HG03097 (cell line): ENCODE results near the gene MGMT.

Experiments used
- ATAC-seq: cut with Tn5 transposase; IDR thresholded peaks from one replicate; pipeline ENCODE4 v1.9.1; 2021; ENCODE audit not compliant: unreplicated experiment, low FRiP score

MGMT gene

DNA sequence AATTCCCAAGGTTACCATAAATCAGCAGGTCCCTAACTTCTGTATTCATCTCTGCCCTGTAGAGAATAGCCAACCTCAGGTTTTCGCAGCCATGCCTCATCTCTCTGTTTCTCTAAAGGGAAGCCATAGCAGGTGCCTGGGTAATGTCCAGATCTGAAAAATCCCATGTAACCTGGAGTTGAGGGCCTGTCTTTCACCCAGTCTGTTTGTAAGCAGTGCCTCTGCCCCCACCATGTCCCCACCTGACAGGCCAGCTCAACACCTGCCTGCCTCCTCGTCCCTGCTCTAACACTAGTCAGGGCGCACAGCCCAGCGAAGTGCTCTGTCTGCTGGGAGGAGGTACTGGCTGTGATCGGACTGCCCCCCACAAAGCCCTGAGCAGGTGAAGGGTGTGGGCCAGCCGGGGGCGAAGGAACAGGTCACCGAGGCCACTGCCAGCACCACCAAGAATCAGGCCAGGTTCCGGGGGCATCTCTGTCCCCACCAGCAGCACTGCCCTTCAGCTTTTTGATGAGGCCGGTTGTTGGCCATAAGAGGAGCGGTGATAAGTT is 210.4 kb downstream of the MGMT start:
- ATAC-seq: no peak

DNA sequence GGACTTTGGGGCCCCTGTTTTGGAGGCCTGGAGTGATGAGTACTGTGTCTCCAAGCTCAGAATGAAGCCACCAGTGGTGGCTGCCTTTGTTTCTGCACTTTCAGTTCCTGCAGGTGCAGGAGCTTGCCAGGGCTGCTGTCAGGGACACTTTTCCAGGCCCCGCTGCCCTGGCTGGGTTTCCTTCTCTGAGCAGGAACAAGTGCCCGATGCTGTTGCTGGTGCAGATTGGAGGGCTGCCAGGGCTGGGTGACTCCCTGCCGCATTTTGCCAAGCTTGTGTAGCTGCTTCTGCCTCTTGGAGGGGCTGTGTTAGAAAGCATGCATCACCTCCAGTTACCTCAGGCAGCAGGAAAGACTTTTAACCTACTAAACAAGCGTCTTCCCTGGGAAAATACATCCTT is 211.1 kb downstream of the MGMT start:
- no peak for ATAC-seq

DNA sequence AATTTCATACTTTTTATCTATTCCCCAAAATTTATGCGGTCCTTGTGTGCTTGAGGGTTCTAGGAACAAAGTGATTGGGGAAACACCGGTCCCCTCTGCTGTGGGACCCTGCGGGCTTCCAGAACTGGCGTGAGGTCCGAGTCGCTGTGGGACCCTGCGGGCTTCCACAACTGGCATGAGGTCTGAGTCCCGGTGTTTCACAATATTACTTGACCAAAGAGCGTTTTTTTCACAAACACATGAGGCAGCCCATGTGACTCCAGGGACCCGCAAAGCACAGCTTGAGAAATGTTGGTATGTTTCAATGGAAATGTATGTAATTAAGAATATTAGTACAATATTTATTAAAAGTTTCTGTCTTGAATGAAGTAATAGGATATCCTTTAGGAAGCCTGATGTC is 212.2 kb downstream of the MGMT start:
- no peak for ATAC-seq

DNA sequence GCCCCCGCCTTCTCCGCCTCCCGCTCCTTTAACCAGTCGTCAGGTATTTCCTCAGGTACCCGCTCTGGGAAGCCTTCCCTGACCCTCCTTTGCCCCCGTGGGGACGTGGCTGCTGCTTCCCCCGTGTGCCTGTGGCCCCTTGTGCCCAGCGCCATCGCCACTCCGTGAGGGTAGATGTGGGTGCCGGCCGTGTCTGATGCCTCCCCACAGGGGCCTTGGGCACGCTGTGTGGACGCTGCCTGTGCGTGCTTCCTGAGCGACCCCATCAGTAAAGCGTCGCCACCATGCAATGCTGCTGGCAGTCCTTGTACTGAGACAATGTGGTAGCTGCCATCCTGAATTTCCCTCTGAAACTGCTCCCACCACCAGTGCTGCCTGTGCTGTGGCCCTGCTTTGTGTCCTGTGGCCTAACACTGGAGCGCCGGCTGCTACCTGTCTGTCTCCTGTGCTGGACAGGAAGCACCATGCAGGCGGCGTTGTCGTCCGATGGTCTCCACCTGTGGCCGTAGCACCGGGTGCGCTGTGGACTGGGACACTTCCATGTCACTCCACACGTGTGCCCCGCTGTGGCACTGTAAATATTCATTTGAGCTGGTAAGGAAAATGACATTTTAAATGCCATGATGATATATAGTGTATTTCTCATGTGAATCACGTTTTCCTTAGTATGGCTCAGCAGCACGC is 213.8 kb downstream of the MGMT start:
- ATAC-seq: no peak

DNA sequence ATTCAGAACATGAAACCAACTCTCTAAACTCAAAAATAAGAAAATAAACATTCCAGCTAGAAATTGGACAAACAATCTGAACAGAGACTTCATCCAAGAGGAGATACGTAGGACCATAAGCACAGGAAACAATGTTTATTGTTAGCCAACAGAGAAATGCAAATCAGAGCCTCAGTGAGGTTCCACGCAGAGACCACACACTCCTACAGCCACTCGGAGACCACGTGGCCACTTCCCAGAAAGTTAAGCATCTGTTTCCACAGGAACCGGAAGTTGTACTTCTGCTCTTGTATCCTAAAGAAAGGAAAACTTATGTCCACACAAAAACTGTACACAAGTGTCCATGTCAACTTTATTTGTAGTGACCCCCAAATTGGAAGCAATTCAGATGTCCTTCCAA is 214.8 kb downstream of the MGMT start:
- no peak for ATAC-seq

DNA sequence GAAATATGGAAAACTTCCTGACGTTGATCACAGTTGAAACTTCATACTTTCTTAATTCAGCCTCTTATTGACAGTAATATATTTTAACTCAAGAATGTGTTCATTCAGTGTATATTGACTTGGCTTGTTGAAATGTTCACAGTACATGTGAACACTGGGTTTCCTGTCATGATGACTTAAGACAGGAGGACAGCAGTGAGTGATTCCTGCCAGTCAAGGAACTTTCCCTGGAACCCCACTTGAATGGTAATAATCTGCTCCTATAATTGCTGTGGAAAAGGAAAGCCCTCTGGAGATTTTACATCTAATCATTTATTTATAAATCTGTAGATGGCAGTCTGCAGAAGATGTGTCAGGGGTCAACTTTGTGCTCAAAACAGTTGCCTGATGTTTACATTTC is 216.5 kb downstream of the MGMT start:
- no peak for ATAC-seq

DNA sequence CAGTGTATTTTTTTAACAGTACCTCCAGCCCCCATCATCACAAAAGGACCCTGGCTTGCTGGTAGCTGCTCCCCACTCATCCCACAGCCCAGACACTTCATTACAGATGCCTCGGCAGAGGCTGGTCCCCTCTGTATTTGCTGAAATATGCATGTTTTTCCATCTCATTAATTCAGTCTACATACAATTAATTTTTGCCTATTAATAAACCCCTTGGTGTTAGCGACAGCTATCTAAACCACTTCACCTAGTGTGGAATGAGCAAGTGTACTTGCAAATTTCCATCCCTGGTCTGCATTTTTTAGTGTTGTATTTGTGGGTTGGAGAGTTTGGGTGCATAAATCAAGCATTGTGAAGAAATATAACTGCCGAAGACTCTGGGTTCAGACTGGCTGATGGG is 216.9 kb downstream of the MGMT start:
- no peak for ATAC-seq

DNA sequence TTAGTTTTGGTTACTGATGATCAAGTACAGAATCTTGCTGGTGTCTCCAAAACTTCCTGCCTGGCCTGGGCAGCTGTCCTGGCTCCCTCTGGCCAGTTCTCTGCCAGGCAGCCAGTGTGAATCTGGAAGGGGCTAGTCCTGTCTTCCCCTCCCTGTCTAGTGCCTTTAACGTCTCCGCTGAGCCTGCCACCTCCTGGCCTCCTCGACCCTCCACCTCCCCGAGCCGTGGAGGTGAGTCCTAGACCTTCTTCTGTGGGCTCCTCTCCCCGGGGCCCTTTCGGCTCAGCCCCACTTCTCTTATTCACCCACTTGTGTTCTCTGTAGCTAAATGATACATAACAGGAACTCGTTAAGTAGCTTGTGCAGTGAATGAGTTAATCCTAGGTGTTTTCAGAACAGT is 218.2 kb downstream of the MGMT start:
- ATAC-seq: no peak

DNA sequence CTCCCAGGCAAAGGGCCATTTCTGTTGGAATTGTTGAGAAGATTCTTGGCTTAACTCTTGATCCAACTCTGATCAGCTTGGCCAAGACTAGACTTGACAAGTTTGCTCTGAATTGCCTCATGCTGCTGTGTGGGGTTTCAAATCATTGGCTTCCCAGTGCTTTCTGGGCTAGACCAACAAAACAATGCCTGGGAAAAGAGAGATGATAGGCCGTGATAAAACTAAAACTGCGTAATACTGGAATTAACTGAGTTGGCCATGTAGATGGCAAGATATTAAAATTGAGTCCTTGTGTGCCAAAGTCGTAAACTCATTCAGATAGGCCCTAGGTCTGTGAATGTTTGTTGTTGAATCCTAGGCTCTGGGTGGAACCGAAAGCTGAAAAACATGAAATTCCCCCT is 222.6 kb downstream of the MGMT start:
- ATAC-seq: no peak

DNA sequence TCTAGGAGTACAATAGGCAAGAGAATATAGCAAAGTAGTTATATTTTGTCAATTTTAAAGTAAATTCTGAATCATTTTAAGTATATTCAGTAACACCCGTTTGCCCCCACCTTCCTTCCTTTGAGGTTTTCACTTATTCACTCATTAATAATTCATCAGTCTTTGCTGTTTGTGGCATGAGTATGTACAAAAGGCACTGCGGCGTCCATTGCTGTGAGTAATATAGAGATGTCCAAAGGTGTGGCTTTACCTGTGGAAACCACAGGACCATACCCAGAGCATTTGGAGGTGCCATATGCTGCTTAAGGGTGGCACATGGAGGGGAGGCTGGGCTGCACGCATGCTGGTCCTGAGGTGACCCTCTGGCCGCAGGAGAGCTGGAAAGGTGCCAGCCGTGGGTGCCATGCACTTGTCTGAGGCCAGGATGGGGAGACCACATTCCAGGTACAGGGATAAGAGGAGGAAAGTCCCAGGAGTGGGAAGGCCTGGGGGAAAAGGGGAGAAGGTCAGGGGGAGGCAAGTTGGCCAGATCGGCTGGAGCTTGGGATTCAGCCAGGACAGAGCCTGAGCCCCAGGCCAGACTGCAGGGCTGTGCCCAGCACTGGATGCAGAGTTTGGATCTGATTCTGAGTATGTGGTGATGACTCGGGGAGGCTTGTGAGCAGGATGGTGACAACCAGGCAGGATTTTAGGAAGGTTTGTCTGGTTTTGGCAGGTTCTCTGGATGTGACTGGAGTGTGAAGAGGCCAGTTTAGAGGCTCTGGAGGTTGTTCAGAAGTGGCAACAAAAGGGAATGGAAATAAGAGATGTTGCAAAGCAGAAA is 223.4 kb downstream of the MGMT start:
- ATAC-seq: no peak

DNA sequence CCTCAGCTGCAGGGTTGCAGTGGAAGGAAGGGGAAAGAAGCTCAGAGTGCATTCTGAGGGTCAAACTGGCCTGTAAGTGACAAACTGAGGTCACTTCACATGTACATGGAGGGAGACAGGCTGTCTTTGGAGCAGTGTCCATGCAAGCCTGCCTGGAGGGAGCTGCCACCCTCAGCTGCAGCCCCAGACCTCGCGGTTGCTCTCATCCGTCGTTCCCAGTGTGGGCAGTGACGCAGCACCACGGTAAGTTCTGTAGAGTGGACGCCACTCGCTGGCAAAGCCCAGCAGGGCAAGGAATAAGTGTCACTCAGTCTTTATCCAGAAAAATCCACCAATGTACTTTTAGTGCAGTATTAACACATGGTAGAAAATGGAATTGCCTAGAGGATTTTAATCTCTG is 225.7 kb downstream of the MGMT start:
- no peak for ATAC-seq

DNA sequence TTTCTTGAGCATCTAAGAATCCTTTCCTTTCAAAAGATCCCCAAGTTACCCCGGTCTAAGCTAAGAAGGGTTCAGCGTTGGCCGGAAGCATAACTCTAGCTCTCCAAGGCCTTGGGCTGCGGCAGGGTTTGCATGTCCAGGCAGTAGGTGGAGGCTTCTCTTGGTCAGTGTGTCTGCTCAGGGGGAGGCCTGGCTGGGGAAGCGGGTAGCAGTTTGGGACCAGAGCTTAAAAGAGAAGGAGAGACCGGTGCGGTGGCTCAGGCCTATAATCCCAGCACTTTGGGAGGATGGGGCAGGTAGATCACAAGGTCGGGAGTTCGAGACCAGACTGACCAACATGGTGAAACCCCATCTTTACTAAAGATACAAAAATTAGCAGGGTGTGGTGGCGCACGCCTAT is 226.3 kb downstream of the MGMT start:
- no peak for ATAC-seq

DNA sequence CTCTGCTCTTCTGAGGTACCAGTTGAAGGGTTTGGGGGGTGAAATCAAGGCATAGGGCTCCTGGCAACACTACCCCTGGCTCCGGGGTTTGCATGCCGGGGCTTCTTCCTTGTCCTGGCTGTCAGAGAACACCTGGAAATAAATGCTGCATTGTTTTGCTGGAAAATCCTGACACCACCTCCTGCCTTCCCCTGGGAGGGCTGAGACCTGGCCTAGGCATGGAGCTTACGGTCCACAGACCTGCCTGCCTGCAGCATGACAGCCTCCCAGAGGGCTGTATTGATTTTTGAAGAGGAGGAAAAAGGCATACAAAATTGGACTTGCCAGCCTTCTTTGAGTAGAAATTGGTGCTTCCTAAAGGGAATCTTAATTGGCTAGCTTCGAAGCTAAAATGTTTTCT is 227.1 kb downstream of the MGMT start:
- no peak for ATAC-seq

DNA sequence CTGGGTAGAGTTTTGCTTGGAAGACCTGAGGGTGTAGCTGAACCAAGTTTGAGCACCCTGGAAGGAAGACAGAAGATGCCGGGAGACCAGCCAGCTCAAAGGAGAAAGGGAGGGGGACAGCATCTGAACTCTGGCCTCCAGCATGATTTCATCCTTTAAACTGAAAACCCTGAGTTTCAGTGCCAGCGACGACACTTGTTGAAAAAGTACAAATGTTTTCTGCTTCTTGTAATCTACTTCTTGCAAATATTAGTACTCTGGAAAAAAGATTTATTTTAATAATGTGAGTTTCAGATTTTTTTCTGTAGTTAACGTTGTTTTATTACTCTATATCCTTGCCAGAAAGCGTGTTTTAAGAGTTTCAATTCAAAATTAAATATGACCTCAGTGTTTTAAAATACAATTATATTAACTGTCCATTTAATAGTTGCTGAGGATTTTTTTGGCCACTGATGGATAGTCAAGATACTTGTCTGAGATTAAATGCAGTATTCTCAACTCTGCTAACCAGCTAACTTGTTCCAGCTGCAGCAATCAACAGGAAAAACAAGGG is 227.7 kb downstream of the MGMT start:
- no peak for ATAC-seq

DNA sequence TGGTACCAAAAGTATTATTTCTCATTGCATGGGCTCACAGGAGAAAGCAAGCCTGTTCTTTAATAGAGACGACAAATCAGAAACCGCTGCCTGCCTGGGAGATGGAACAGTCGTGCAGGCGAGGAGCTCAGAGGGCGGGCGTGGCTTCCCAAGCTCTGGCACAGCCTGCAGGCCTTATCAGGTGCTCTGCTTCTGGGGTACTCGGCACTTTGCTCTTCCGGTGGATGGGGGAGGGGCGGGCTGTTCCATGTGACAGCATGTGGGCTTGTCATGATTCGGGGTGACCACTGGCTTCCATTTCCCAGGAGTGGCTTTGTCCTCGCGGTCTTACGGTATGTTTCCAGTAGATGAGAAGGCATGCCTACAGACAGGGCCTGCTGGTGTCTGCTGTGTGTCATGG is 228.6 kb downstream of the MGMT start:
- ATAC-seq: no peak

DNA sequence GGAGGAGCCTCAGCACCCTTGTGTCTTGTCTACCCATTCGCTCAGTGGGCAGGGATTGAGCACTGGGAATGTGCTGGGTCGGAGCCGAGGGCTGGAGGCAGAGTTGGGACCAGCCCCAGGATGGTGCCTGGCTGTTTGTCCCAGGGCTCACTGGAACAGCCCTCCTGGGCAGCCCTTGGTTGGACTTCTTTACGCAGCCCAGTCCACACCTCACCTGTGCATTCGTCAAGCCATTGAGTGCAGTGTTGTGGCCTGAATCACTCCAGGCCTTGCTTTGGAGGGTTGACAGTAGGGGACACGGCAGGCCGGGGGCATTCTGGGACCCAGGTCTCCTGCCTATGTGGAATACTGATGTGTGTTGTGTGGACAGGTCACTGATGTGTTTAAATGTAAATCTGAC is 229.6 kb downstream of the MGMT start:
- no peak for ATAC-seq

DNA sequence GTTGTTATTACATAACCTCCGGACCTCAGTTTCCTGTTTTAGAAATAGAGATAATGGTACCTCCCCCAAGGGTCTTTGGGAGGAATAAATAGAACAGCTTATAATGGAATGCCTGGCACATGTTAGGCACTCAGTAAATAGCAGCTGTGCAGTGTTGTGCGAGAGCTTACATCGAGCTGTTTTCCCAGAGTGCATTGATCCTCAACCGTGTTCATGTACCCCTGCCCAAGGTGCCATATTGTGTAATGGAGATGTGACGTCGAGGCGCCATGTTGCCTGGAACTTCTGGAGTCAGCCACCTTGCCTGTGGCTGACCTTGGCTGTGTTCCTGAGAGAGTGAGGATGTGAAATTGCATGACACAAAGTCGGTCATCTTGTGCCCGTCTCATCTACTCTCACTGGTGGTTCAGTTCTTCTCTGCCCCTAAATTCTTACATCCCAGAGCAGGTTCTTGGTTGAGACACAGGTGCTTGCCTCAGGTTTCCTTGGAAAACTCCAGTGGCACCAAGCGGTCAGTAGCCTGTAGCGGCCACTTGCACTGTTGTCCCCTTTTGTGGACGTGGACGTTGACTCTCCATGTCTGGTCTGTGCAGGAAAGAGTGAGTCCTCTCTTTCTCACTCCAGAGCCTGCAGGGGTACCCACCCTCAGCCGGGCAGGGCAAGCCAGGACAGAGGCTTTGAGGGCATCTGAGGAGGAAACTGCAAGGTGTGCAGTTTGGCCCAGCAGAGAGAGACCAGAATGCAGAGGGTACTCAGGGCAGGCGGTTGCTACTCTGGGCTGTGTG is 230.6 kb downstream of the MGMT start:
- no peak for ATAC-seq

DNA sequence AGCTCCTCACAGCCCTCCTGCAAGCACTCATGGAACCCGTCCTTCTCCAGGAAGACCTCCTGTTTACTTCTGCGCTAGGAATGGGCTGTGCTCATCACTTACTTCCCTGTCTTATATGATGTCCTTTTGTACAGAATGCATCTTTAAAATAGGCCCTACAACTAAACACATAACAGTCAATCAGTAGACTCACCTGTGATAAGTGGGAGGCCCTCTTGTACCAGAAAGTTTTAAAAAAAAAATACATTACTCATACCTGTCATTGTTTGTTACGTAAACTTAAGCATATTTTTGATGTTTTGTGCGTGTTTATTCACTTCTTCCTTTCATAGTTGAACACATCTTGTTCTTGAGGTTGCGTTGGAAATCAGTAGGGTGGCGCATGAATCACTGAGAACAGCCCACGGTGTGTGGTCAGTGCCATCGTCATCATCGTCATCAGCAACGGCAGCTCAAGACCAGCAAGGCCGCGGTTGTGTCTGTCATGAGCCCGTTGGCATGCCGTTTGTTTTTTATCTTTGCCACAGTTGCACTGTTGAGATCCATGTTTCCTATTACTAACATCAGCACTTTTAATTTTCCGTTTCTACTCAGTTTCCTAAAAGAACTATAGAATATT is 232.8 kb downstream of the MGMT start:
- ATAC-seq: no peak

DNA sequence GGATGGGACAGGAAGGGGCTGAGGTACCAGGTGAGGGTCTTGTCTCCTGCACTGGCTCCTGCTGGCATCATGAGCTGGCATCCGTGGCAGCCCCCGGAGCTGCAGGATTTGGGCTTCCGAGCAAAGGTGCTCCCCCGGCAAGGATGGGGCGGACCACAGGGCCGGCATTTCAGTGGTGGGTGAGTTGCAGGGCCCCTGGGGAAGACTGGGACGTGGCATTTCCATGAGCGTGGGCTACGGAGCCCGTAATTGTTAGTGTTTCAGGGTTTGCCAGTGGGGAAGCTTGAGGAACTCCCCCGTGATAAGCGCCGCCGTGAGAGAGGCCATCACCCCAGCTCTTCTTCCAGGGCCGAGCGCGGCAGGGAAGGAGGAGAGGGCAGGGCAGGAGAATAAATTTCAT is 235.6 kb downstream of the MGMT start:
- ATAC-seq: no peak

DNA sequence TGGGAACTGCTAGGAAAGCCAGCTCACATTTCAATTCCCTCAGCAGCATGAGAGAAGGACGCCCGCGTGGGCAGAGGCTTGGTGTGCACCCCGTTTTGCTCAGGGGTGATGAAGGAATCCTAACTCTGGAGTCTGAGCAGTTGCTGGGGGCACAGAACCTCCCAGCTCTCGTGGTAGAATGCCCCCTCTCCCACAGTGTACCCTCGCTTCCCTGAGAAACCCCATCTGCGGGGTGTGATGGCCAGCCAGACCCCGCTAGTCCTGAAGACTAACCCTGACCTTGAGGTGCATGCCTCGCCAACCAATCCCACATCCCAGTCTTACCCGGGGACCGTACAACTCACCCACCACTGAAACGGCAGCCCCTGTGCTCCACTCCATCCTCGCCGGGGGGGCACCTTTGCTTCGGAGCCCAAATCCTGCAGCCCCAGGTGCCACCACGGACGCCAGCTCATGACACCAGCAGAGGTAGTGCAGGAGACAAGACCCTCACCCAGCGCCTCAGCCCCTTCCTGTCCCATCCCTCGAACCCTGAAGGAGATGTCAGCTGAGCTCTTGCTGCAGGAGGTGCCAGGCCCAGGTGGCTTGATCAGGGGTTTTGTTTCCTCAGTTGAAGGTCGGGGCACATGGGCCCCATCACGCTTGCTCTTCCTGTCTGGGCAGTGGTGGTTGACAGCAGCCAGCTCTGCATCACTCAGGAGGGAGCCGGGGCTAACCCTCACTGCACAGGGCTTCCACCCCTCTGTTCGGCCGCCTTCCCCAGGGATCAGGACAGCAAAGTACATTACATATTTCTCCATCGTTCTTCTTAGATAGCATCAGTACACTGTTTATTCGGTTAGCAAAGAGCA is 236.5 kb downstream of the MGMT start:
- ATAC-seq: no peak
